ENCODE data around the gene INPPL1. TPM values are rescaled to one million over a fixed set of nuclear protein-coding genes. Genes with fewer than 3 reads are reported as not detected.

Gene INPPL1
- total RNA-seq, 2 experiments from 2014 or later: 75.9 to 78.4 TPM

- ATAC-seq (no peak), DNase-seq (no peak)
- Mint-ChIP-seq H3K4me3 (no peak overlapping the region), H3K4me1 (ENCODE audit: low read depth) (peaks cover 15% of the 10 kb centered on the region), H3K27ac (no peak overlapping the region), H3K36me3 (ENCODE audit: low read depth) (peaks cover 14% of the 10 kb centered on the region), H3K27me3 (peaks cover 27% of the 10 kb centered on the region), H3K9me3 (no peaks in the 10 kb centered on the region)
- TF ChIP-seq CTCF (IDR thresholded peaks at IDR 0.05): no peak
- ChIA-PET CTCF (interaction anchor here (0.8 to 4.2 kb wide), 17 partner anchors 11 to 242 kb away, joined by 3 to 23 read pairs (median 5); partner anchors contain the start of gene INPPL1), POLR2A (interaction anchor here (3.8 kb wide), 1 partner anchor 12 kb away, joined by 17 read pairs; the partner anchor contains the start of gene INPPL1)
- intact Hi-C loops (cut with micrococcal nuclease): no loop called here
These were observed 12.8 kb downstream of the INPPL1 start for GRCh38 chr11:72237112-72237931.

GRCh38 chr11:72238040-72238450, 13.5 kb downstream of the INPPL1 start:
- POLR2A ChIA-PET: interaction anchor here (1.0 to 3.8 kb wide), 2 partner anchors 12 to 19 kb away, joined by 3 to 17 read pairs; partner anchors contain the start of gene INPPL1
- Mint-ChIP-seq H3K4me1 (ENCODE audit: low read depth) (peaks cover 15% of the 10 kb centered on the region), H3K27ac (no peak overlapping the region), H3K4me3 (no peak overlapping the region), H3K9me3 (no peaks in the 10 kb centered on the region), H3K36me3 (ENCODE audit: low read depth) (peaks cover 12% of the 10 kb centered on the region), H3K27me3 (peaks cover 33% of the 10 kb centered on the region)
- DNase-seq (peak; percentile 59), ATAC-seq (peak; percentile 83)
- TF ChIP-seq CTCF (IDR thresholded peaks at IDR 0.05): peak; percentile 73
- intact Hi-C loops (cut with micrococcal nuclease): no loop called here
- CTCF ChIA-PET: interaction anchor here (0.7 to 4.2 kb wide), 22 partner anchors 8 to 575 kb away, joined by 3 to 23 read pairs (median 4); partner anchors contain the start of genes FOLR1 and INPPL1

- no peak for DNase-seq
- Mint-ChIP-seq H3K27ac (no peak overlapping the region), H3K9me3 (no peaks in the 10 kb centered on the region), H3K4me3 (no peak overlapping the region), H3K4me1 (ENCODE audit: low read depth) (peaks cover 19% of the 10 kb centered on the region), H3K36me3 (ENCODE audit: low read depth) (peaks cover 14% of the 10 kb centered on the region), H3K27me3 (peaks cover 38% of the 10 kb centered on the region)
- POLR2A ChIA-PET: interaction anchor here (1.0 to 3.8 kb wide), 2 partner anchors 13 to 18 kb away, joined by 3 to 17 read pairs; partner anchors contain the start of gene INPPL1
- no peak for ATAC-seq
- intact Hi-C loops (cut with micrococcal nuclease): no loop called here
- TF ChIP-seq CTCF (IDR thresholded peaks at IDR 0.05): no peak
- CTCF ChIA-PET: interaction anchor here (0.7 to 4.2 kb wide), 21 partner anchors 9 to 575 kb away, joined by 3 to 23 read pairs (median 5); partner anchors contain the start of genes FOLR1 and INPPL1
These were observed 14.1 kb downstream of the INPPL1 start for GRCh38 chr11:72238492-72239312.

GRCh38 chr11:72239313-72239848, 14.8 kb downstream of the INPPL1 start:
- H3K4me3 Mint-ChIP-seq: no peak overlapping the region
- H3K4me1 Mint-ChIP-seq (ENCODE audit: low read depth): peaks cover 19% of the 10 kb centered on the region
- no peak overlapping the region for H3K27ac Mint-ChIP-seq
- ATAC-seq (peak; percentile 9), DNase-seq (peak; percentile 25)
- peaks cover 12% of the 10 kb centered on the region for H3K36me3 Mint-ChIP-seq (ENCODE audit: low read depth)
- ChIA-PET CTCF (no interaction called here), POLR2A (interaction anchor here (0.8 to 1.2 kb wide), 2 partner anchors 27 to 282 kb away, joined by 3 read pairs; no protein-coding TSS in a partner anchor)
- no peak for TF ChIP-seq CTCF (IDR thresholded peaks at IDR 0.05)
- peaks cover 39% of the 10 kb centered on the region for H3K27me3 Mint-ChIP-seq
- H3K9me3 Mint-ChIP-seq: no peaks in the 10 kb centered on the region
- intact Hi-C loops (cut with micrococcal nuclease): no loop called here
